Urothelium cell line (cell line): ENCODE measurements around the gene TBATA.

ENCODE experiments used
- DNase-seq: peaks from one replicate; pipeline ENCODE4 v3.0.0; 2011; ENCODE audit warnings: low spot score, mixed read lengths
- FAIRE-seq: peaks from 2 replicates; lab custom pipeline; 2011; peaks lifted over from hg19 to GRCh38; lab: Jason Lieb, UNC

Gene TBATA

GRCh38 chr10:70763567-70763966, 21.6 kb downstream of the TBATA start:
- DNase-seq = no peak
- FAIRE-seq = no peak

DNA sequence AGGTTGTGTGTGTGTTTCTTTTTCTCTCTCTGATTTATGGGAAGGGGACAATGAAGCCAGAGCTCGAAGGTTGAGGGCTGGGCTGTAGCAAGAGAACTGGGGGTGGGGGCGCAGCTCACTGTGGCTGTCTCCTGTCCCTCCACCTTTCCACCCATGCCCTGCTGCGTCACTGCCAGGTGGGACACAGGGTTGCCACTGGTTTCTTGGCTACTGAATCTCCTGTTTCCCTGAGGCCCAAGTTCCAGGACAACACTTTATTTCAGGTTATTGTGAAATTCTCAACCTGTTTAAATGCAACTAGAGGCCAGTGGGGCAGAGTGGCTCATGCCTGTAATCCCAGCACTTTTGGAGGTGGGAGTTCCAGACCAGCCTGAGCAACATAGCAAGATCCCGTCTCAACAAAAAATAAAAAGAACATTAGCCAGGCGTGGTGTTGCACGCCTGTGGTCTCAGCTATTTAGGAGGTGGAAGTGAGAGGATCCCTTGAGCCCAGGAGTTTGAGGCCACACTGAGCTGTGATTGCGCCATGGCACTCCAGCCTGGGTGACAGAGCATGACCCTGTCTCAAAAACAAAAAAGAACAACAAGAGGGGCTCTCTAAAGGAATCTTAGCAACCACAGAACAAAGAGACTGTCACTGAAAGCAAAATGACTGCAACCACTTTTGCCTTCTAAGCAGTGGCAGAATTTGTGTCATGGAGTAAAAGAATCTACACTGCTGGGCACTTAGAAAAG, 22.6 kb downstream of the TBATA start:
- DNase-seq (no peak), FAIRE-seq (no peak)

GRCh38 chr10:70761727-70762350, 23.3 kb downstream of the TBATA start:
- DNase-seq (no peak), FAIRE-seq (no peak)

DNA sequence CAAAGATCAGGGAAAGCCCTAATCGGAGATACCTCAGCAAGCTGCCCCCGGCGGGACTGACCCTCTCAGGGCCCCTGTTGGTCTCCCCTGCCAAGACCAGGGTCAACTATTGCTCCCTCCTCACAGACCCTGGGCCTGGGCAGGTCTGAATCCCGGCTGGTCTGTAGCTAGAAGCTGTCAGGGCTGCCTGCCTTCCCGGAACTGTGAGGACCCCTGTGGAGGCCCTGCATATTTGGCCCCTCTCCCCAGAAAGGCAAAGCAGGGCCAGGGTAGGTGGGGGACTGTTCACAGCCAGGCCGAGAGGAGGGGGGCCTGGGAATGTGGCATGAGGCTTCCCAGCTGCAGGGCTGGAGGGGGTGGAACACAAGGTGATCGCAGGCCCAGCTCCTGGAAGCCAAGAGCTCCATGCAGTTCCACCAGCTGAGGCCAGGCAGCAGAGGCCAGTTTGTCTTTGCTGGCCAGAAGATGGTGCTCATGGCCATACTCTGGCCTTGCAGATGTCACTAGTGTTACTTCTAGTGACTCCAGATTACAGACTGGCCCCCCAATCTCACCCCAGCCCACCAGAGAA, 24.1 kb downstream of the TBATA start:
- DNase-seq (no peak), FAIRE-seq (no peak)

GRCh38 chr10:70760271-70760787, 24.8 kb downstream of the TBATA start:
- DNase-seq (no peak), FAIRE-seq (no peak)

DNA sequence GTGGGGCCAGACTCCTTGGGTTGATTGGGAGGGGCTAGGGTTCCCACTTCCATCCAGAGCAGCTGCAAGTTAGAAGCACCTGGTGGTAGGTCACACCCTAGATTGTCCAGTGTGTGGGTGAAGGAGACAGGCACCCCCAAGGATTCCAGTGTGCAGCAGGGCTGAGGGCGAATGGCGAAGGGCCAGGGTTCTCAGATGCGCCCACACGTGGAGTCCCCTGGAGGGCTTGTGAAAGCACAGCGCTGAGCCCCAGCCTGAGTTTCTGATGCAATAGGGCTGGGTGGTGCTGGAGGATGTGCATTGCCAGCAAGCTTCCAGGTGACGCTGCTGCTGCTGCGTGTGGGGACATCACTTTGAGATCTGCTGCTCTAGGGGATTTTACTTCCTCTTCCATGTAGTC, 25.4 kb downstream of the TBATA start:
- DNase-seq (no peak), FAIRE-seq (no peak)

DNA sequence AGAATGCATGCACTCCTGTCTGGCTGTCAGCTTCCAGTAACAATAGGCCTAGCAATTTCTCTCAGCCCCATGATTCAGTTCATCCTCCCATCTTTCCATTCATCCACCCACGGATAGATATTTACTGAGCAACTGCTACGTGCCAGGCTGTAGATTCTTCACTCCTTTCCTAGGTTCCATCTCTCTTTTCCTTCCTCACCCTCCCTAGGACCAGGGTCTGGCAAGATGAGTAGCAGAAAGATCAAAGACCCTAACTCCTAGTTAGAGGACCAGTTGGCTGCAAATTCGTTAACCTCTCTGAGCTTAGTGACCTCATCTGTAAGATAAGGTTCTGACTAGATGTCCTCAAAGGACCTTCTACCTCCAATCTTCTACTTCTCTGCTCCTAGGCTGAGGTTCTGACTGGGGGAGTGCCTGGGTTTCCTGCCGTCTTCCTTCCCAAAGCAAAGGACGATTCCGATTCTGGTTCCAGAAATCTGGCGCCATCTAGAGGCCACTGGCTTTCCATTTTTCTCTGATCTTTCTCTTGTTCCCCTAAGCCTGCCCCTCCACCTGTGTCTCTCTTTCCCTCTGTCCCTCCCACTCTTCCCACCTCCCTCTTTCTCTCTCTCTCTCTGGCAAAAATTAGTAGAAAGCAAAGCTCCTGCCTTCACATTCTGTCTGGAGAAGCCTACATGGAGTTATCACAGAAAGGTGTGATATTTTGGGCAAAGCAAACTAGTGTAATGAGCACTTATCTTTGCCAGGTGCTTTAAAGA, 26.2 kb downstream of the TBATA start:
- FAIRE-seq (no peak), DNase-seq (peak; percentile 86)

DNA sequence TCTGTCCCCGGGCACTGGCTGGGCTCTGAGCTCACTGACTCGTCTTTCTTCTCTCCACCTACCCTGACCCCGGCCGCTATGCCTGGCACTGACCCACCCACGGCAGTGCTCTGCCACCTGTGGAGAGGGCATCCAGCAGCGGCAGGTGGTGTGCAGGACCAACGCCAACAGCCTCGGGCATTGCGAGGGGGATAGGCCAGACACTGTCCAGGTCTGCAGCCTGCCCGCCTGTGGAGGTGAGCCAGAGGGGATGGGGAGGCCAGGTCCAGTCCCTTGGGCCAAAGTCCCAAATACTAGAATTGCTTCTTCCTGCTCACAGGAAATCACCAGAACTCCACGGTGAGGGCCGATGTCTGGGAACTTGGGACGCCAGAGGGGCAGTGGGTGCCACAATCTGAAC, 27.3 kb downstream of the TBATA start:
- DNase-seq (no peak), FAIRE-seq (peak; percentile 37)

DNA sequence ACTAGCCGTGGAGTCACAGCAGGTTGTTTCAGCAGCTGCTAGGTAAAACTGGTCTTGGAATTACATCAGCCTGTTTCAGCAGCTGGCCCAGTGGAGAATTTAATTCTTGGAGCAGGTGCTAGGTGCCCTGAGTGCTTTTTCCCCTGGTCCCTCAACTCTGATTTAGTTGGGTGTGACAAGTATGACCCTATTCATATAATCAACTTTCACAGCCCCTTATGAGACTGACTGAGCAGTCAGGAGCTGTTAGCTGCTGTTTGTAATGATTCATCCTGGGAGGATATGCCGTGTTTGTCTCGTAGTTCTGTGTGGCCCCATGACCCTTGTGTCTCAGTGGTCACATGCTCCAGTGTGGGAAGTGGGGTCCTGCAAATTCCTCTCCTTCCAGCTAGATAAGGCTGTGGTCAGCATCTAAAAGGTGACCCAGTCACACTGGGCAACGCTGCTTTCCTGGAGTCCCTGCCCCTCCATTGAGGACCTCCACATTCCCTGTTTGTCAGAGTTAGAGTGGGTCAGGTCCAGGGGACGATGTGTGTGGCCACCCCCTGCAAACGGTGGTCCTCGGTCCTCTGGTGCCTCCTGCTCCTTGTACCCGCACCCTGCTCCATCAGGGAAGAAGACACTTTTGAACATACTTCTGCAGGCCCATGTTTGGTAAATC, 28.3 kb downstream of the TBATA start:
- FAIRE-seq (no peak), DNase-seq (no peak)

DNA sequence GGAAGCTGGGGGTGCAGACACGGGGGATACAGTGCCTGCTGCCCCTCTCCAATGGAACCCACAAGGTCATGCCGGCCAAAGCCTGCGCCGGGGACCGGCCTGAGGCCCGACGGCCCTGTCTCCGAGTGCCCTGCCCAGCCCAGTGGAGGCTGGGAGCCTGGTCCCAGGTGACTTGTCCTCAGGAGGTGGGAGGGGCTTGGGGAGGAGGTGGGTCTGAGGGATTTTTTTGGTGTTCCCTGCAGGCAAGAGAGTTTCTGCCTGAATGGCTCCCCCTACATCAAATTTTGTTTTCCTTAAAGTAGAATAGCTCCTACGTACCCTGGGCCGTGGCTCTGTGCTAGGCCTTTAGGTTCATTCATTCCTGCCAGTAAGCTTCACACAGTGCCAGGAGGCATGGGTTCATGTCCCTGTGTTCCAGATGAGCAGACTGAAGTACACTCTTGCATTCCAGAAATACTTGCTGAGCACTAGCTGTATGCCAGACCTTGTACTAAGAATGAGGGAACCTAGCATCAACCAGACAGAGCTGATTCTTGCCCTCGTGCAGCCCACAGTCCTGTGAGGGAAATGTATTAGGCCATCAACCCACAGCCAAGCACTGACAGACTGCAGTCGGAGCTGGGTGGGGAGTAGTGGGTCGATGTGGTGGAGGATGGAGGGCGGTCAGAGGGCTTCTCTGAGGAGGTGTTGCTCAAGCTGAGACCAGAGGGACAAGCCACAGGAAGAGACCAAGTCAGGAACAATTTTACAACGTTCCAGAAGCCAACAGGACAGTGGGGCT, 31.1 kb downstream of the TBATA start:
- DNase-seq (no peak), FAIRE-seq (peak; percentile 46)

DNA sequence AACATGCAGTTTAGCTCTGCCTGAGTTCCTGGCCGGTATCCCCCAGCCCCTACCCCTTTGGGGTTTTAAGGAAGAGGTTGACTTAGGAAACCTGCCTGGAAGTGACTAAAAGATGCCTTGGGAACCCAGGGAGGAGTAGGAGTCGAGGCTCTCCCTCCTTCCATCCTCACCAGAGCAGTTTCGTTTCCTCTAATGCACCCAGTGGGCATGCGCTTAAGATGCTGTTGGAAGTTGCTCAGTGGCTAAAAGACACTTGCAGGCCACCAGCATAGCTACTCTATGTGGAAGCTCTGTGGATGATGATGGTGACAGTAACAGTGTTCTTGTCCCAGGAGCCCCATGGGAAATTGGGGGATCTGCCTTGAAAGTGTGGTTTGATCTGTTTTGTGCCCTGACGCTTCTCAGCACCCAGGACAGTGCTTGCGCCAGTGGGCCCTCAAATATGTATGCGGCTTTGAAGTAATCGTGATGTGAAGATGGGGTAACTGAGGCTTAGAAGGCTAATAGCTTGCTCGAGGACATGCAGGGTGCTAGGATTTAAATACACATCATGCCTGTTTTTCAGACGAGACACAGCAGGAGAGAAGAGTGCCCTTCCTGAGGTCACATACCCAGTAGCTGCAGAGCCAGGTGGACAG, 32.0 kb downstream of the TBATA start:
- FAIRE-seq (no peak), DNase-seq (no peak)

GRCh38 chr10:70752571-70752970, 32.6 kb downstream of the TBATA start:
- DNase-seq (no peak), FAIRE-seq (no peak)

- FAIRE-seq = peak; percentile 61
These were observed 33.2 kb downstream of the TBATA start for GRCh38 chr10:70751991-70752390.

GRCh38 chr10:70751356-70751755, 33.8 kb downstream of the TBATA start:
- FAIRE-seq (no peak), DNase-seq (no peak)

More at GRCh38 chr10:70751991-70752390, 33.2 kb downstream of the TBATA start:
- no peak for DNase-seq

DNA sequence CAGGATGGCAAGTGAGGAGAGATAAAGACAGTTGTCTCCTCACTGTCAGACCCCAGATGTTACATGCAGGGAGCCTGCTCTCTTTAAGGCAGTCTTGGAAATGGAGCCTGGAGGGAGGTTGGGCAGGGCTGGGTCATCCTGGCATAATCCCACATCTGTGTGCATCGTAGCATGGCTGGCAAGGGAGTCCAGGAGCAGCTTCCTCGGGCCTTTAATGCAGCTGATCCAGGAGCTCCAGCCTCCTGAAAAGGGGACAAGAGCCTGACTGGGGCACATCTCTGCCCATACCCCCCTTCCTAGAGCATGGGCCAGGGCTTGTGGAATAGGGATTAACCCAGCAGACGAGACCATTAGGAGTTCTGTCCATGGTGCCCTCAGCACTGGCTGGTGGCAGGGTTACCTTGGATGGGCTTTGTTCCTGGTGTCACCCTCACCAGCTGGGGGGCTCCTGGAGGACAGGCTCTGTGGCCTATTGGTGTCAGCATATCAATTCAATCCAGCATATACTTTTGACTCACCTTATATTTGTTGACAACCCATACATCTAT, 34.9 kb downstream of the TBATA start:
- FAIRE-seq (peak; percentile 86), DNase-seq (no peak)

GRCh38 chr10:70749756-70750155, 35.4 kb downstream of the TBATA start:
- DNase-seq (no peak), FAIRE-seq (no peak)

DNA sequence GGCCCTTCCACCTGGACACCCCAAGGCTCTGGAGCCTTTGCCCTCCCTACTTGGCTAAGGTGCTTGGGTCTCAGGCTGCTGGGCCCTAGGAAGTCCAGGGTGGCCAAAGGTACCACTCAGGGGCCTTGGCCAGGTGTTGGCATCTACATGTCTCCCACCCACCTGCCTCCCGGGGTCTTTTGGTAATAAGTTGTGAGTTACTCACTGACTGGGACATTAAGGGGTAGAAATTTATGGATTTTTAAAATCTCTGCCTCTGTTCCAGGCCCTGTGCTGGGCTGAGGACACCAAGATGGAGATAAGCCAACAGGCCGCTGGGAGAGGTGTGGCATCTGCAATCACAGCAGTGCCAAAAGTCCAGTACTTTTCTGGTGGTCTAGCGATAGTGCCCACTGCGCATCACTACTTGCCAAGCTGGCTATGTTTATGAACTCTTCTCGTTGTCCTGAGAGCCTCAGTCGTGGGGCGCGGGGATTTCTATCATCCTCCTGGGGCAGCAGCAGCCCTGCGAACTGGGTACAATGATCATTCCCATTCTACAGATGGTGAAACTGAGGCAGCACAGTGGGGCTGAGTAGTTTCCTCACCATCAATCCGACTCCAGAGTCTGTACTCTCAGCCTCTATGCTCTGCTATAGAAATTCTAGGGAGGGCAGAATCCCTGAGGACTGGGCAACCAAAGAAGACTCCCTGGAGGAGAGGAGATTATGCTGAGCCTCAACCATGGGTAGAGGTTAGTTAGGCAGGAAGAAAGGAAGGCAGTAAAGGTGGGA, 36.2 kb downstream of the TBATA start:
- FAIRE-seq = no peak
- DNase-seq = no peak

DNA sequence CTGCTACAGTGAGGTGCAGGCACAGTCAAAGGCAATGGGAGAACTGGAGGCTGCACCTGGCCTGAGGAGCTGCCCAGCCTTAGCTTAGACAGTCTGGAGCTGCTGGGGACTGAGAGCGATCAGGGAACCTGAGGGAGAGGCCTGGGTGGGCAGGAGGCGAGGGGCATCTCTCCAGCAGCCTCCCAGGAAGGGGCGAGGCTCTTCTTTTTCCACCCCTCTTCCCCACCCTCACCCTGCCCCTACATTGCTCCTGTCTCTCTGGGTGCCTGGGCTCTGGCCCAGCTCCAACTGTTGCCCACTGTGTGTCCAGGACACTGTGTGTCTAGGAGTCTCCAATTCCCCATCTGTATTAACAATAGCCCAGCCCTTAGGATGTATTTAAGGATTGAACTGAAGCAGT, 36.9 kb downstream of the TBATA start:
- DNase-seq = no peak
- no peak for FAIRE-seq
